SJCRH30 (cell line): Measurements from ENCODE around the gene CUTA. TPM values are rescaled to one million over a fixed set of nuclear protein-coding genes. Genes with fewer than 3 reads are reported as not detected.
A peak's percentile ranks its signal among the peaks of the same experiment; 100 is the strongest.

Source experiments
- DNase-seq, 2 experiments: peaks; one replicate each; pipeline ENCODE4 v3.0.0-alpha.2; 2015 to 2020
- H3K27ac ChIP-seq: fragments of 250-450 bp; sonication (Bioruptor Pico); 2 replicates; pipeline ENCODE4 v1.5.1; 2020; ENCODE audit warnings: mild to moderate bottlenecking, moderate library complexity
- H3K27me3 ChIP-seq: fragments of 250-450 bp; sonication (Bioruptor Pico); 2 replicates; pipeline ENCODE4 v1.5.1; 2020; ENCODE audit warnings: mild to moderate bottlenecking, moderate library complexity
- H3K36me3 ChIP-seq: fragments of 250-450 bp; sonication (Bioruptor Pico); 2 replicates; pipeline ENCODE4 v1.5.1; 2020; ENCODE audit warnings: mild to moderate bottlenecking, moderate library complexity
- H3K4me1 ChIP-seq: fragments of 250-450 bp; sonication (Bioruptor Pico); 2 replicates; pipeline ENCODE4 v1.5.1; 2020; ENCODE audit warnings: mild to moderate bottlenecking, moderate library complexity
- H3K4me3 ChIP-seq: fragments of 250-450 bp; sonication (Bioruptor Pico); 2 replicates; pipeline ENCODE4 v1.5.1; 2020; ENCODE audit warnings: mild to moderate bottlenecking, moderate library complexity
- H3K9me3 ChIP-seq: fragments of 250-450 bp; sonication (Bioruptor Pico); replicated peaks from 2 replicates; pipeline ENCODE4 v1.5.1; 2020; ENCODE audit warnings: mild to moderate bottlenecking, moderate library complexity
- total RNA-seq: library from RNA; depleted of rRNA; stranded (reverse); fragments of >200 nt; shearing (Covaris generic); gene quantifications from 2 replicates; pipeline ENCODE4 v1.2.3, GENCODE V29; 2014

Gene CUTA
- total RNA-seq, 1 experiment from 2014 or later, result 181 TPM

DNA sequence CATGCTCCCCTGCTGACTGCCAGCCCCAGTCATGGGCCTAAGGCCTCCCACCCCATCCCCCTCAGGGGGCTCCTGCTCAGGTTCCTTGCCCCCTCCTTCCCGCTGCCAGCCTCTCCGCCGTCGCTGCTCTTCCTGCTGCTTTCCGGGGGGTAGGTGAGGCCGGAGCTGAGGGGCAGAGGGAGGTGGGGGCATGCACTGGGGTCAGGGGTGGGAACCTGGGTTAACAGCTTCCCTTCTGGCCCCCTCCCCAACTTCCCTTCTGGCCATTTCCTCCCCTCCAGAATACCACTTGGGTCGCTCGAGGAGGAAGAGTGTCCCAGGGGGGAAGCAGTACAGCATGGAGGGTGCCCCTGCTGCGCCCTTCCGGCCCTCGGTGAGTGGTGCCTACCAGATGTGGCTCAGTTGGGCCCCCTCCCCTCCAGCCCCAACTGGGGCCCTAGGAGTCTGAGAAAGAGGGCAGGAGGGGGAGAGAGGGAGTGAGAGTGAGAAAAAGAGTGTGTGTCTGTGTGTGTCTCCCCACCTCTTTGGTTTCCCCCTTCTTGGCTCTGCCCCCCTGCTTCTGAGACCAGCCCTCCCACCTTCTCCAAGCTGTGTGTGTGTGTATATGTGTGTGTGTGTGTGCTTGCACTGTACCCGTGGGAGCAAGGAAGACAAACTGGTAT, 14.1 kb upstream of the CUTA start:
- Histone ChIP-seq H3K27me3 (peaks cover 6% of the 10 kb centered on the region; the same call in 1 of the 2 replicates), H3K9me3 (no peaks in the 10 kb centered on the region), H3K36me3 (no peaks in the 10 kb centered on the region), H3K4me3 (no peak overlapping the region), H3K27ac (no peak overlapping the region), H3K4me1 (peaks cover 15% of the 10 kb centered on the region)
- no peak for DNase-seq

DNA sequence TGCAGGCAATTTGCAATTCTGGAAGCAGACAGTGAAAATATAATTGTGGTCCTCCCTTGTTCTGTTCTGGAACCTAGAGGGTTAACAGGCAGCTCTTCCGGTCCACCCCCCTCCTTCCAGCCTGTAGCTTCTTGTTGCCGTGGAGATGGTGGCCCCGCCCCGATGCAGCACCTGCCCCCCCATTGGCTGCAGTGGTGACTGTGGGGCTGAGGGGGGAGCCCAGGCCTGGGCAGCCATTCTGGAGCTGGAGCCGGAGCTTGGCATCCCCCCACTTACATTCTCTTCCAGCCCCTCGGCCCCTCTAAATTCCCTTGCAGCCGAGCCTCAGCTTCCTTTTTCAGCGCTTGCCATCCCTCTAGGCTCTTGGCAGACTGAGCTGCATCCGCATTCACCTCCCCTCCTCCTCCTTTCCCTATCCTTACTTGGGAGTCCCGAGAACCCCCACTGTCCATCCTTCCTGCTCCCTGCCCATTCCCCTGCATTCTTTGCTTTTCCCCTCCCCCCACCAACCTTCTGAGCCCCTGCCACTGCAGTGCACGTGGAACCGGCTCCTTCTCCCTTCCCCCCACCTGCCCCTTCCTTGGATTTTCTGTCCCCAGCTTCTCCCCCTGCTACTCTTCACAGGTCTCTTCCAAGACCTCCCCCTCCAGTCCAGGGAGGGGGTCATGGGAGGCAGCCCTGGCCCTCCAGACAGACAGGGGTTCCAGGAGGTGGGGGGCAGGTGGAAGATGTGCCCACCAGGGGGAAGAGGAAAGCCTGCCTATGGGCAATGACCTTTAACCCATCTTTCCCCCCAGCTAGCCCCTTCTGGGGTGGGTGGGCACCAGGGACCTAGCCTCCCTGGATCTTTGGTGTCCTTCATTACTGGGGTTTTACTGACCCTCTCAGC, 13.3 kb upstream of the CUTA start:
- Histone ChIP-seq H3K36me3 (no peaks in the 10 kb centered on the region), H3K9me3 (no peaks in the 10 kb centered on the region), H3K27me3 (peaks cover 6% of the 10 kb centered on the region; the same call in 1 of the 2 replicates), H3K4me3 (peak overlapping the region; percentile 37), H3K4me1 (peaks cover 16% of the 10 kb centered on the region), H3K27ac (no peak overlapping the region)
- peak; percentile 81 to 82 for DNase-seq

DNA sequence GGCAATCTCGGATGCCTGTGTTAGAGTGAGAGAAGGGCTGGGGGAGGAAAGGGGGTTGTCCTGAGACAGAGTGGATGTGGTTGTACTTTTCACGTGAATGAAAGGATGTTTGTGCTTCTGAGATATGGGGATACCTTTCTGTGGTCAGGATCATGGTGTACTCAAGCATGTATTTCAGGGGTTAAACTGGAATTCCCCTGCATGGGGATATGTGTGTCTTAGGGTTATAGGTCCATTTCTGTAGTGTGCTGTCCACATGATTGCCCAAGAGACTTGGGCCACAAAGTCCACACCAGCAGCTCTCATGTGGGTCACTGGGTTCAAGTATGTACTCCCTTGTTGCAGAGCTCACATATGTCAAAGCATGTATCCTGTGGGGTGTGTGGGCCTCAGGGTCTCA, 12.4 kb upstream of the CUTA start:
- Histone ChIP-seq H3K4me3 (no peak overlapping the region), H3K9me3 (no peaks in the 10 kb centered on the region), H3K27ac (no peak overlapping the region), H3K4me1 (peaks cover 16% of the 10 kb centered on the region), H3K36me3 (no peaks in the 10 kb centered on the region), H3K27me3 (peaks cover 6% of the 10 kb centered on the region; the same call in 1 of the 2 replicates)
- no peak for DNase-seq

DNA sequence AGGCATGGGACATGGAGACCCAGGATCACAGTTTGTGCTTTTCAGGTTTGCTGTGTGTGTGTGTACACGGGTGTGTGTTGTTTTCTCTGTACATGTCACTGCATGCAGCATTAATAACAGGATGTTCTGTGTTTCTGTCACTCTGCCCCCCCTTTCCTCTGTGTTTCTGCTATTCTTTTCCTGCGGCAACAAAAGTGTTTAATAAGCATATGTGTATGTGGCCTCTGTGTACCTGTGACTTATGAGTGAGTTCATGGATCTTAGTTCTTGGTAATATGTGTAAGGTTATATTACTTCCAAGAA, 11.8 kb upstream of the CUTA start:
- Histone ChIP-seq H3K36me3 (no peaks in the 10 kb centered on the region), H3K27ac (no peak overlapping the region), H3K4me1 (peaks cover 18% of the 10 kb centered on the region), H3K9me3 (no peaks in the 10 kb centered on the region), H3K27me3 (peaks cover 6% of the 10 kb centered on the region; the same call in 1 of the 2 replicates), H3K4me3 (no peak overlapping the region)
- DNase-seq, result no peak

DNA sequence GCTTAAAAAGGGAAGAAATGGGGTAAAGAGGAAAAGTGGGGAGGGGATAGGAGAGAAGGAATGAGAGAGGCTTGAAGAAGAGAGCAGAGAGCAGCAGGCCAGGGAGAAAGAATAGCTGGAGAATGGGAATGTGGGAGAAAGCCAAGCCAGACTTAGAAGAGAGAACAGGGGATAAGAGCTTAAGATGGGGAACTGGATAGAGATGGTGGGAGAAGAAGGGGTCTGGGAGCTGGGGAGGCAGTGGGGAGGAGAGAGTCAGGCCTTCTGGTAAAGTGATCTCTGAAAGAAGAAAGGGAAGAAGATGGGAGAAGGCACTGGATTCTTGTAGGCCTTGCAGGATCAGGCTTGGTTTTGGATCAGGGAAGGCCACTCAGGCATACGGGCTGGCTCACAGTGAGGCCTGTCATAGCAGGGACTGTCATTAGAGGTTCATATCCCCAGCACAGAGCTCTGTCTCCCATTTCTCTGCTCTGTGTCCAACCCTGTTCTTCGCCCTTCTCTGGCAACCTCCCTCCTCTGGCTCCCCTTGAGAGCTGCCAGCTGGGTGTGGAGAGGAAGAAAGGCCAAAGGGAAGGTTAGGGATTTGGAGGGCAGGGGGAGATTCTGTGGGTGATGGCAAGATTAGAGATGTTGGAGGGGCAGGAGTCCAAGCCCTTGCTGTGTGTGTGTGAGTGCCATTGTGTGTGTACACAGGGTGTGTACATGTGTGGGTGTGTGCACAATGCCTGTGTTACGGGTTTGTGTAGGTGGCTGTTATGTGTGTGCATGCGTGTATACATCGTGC, 11.3 kb upstream of the CUTA start:
- no peak overlapping the region for H3K27ac ChIP-seq

DNA sequence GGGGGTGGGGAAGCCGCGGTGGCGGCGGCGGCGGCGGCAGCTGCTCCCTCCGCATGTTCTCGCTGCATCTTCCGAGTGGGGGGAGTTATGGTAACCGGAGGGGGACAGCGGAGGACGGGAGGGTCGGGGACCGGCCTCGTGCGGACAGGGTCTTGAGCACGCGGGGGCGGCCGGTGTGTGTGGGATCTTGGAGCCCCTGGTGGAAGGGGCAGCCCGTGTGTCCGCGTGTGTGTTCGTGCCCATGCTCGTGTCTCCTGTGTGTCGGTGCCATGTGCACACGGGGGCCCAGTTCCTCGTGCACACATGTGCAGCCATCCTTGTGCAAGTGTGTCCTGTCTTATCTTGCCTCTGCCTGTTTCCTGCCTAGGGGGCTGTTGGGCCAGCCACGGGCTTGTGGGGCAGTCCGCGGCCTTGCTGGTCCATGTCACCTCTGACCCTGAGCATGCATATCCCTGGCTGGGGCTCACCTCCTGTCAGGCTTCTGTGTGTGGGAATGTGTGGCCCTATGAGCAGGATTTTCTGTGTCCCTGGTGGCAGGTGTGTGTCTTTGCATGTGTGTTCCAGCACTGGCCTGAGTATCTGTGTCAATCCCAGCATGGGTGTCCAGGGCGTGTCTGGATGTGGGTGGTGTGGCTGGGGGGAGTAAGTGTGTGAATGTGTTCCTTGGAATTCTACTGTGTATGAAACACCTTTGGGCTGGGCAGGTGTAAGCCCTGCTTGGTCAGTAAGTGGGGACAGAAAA, 10.5 kb upstream of the CUTA start:
- no peaks in the 10 kb centered on the region for H3K36me3 ChIP-seq
- peak; percentile 26 to 45 for DNase-seq
- peaks cover 19% of the 10 kb centered on the region for H3K4me1 ChIP-seq
- H3K27me3 ChIP-seq, result peaks cover 6% of the 10 kb centered on the region; the same call in 1 of the 2 replicates
- no peaks in the 10 kb centered on the region for H3K9me3 ChIP-seq
- H3K27ac ChIP-seq, result no peak overlapping the region
- peak overlapping the region; percentile 62 for H3K4me3 ChIP-seq

More for the DNA sequence above, 11.3 kb upstream of the CUTA start:
- Histone ChIP-seq H3K27me3 (peaks cover 6% of the 10 kb centered on the region; the same call in 1 of the 2 replicates), H3K4me3 (no peak overlapping the region), H3K9me3 (no peaks in the 10 kb centered on the region), H3K36me3 (no peaks in the 10 kb centered on the region), H3K4me1 (peaks cover 21% of the 10 kb centered on the region)
- DNase-seq, result no peak

DNA sequence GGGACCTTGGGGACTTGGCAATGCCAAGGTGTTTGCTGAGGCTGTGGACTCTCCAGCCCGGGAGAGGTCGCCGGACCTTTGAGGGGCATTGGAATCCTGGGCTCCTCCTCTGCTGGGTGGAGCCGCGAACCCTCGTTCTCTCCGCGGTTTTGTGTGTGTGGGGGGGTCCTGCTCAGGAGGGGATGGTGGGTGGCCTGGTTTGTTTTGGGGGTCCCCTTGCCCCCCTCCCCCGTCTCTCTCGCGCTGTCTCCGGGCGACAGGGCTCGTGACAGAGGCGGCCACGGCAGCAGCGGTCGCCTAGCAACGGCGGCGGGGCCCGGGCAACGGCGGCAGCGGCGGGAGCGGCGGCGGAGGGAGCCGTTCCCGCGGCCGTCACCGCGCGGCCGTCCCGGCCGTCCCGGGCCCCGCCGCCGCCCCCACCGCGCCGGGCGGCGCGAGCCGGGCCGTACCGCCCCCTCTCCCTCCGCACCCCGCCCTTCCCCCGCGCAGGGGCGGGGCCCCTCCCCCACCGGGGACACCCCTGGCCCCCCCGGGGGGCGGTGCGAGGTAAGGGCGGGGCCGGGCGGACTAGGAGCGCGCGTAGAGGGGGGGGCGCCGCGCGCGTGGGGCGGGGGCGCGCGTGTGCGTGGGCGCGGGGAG, 9.8 kb upstream of the CUTA start:
- peak; percentile 15 to 29 for DNase-seq
- H3K27ac ChIP-seq, result no peak overlapping the region
- peaks cover 11% of the 10 kb centered on the region for H3K27me3 ChIP-seq
- no peaks in the 10 kb centered on the region for H3K36me3 ChIP-seq
- H3K4me1 ChIP-seq, result peaks cover 19% of the 10 kb centered on the region
- no peaks in the 10 kb centered on the region for H3K9me3 ChIP-seq
- H3K4me3 ChIP-seq, result peak overlapping the region; percentile 62

DNA sequence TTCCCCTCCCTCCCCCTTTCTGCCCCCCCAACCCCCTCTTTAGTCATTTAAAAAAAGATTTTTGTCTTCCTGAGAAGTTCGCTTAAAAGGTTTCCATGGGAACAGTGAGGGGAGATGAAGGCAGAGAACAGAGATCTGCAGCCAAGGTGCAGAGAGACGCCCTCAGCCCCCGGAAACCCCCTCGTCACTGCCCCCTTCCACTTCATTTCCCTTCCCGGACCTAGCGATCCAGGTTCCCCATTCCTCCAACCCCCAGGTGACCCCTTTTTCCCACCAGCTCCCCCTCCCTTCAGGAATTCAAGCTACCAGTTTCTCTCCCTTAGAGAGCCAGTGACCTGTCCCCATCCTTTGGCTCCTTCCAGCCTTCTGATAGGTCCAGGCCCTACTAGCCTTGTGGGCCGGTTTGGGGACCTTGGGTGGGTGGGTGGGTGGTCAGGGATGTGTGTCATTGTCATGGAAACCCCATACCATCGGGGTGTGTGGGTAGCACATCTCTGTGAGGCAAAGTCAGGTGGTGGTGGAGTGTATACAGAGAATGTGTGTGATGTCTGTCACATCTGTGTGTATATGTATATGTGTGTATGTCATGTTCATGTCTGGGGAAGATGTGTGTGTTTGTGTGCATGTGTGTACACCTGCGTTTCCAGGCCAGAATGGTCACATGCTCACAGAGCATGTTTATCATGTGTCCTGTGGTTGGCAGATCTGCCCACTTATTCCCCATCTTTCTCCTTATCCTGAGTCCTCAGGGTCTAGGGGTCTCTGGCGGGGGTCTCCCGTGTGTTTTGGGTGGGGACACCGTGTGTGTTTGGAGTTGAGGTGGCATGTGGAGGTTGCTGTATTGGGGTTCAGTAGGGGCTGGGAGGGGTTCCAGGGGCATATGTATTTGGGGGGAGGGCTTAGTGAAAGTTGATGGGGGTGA, 8.9 kb upstream of the CUTA start:
- Histone ChIP-seq H3K36me3 (no peaks in the 10 kb centered on the region), H3K4me3 (peak overlapping the region; percentile 62), H3K27ac (no peak overlapping the region), H3K9me3 (no peaks in the 10 kb centered on the region), H3K27me3 (peaks cover 19% of the 10 kb centered on the region), H3K4me1 (peaks cover 19% of the 10 kb centered on the region)
- no peak for DNase-seq

DNA sequence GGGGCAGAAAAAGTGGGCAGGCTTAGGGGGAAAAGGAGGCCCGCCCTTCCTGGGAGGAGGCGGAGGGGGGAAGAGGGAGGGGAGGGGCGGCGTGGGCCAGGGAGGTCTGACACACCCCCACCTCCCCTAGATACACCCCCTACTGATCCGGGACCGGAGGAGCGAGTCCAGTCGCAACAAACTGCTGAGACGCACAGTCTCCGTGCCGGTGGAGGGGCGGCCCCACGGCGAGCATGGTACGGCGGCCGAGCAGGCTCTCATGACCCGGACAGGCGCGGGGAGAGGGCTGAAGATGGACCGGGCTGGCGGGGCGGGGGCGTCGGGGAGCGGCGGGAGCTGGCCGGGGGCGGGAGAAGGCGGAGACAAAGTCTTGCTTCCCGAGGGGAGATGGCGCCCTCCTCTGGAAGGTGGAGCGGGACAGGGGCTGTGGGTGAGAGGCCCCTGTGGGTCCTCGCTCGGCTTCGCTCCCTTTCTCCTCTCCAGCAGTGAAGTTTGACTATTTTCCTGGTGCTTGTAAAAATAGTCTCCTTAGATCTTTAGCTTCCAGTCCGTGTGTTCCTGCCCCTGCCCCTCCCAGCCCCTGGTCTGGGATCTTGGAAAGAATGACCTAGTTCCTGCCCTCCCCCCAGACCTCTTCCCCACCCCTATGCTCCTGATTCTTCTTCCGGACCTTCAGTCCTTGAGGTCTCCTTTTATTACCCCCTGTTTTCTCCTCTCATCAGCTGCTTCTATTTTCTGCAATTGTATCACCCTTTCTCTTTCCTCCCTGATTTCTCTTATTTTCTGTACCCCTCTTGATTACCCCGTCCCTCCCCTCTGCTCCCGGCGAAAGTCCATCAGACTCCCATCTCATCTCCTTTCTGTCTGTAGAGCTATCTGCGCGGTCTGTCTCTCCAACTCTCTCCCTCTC, 8.0 kb upstream of the CUTA start:
- Histone ChIP-seq H3K36me3 (no peaks in the 10 kb centered on the region), H3K4me3 (peak overlapping the region; percentile 59), H3K27me3 (peaks cover 19% of the 10 kb centered on the region), H3K27ac (peak overlapping the region; percentile 39; the same call in 1 of the 2 replicates), H3K9me3 (no peaks in the 10 kb centered on the region), H3K4me1 (peaks cover 17% of the 10 kb centered on the region)
- peak; percentile 89 to 92 for DNase-seq

DNA sequence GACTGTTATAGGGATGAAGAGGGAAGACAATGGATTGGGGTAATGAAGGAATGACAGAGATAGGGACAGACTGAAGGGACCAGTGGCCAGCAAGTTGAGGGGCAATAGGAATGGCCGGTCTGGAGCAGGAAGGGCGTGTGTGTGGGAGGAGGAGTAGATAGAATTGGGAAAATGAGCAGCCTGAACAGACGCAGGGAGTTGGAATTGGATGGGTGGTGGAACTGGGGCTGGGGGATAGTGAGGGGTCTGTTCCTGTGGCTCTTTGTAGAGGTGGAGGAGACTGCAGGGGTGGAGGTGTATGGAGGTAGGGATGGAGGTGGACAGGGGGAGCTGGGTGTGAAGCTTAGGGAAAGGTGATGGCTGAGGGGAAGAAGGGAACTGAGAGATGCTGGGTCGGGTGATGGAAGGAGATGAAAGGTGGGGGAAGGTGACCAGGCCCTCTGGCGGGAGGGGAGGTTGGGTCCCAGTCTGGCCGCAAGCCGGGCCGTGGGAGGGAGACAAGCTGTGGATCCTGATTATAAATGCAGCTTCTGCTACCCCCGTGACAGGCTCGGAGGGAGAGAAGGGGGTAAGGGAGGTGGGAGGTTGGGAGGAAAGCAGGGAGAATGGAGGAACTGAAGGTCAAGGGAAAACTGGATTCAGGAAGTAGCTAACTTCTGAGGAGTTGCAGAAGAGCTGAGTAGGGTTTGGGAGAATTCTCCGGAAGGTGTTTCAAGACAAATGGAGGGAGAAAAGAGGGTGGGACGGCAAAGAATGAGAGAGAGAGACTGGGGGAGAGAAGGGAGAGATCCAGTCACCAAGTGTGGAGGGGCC, 7.2 kb upstream of the CUTA start:
- Histone ChIP-seq H3K4me3 (peak overlapping the region; percentile 59), H3K27ac (peak overlapping the region; percentile 39; the same call in 1 of the 2 replicates), H3K9me3 (no peaks in the 10 kb centered on the region), H3K36me3 (no peaks in the 10 kb centered on the region), H3K27me3 (peaks cover 19% of the 10 kb centered on the region), H3K4me1 (peaks cover 13% of the 10 kb centered on the region)
- DNase-seq, result no peak

DNA sequence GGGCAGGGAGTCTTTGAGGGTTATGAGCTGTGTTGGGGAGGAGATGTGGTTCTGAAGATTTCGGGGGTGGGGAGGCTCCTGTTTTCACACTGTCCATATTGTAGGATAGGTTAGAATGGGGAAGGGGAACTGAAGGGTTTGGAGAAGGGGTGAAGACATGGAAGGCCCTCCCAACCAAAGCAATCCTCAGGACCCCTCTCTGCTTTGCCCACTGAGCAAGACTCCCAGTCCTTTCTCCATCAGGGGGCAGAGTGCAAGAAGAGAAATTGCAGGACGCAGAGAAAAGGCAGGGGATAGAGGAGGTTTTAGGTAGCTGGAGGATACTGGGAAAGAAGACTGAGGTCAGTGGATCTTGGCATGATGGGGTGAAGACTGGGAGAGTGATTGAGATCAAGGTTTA, 5.9 kb upstream of the CUTA start:
- DNase-seq, result no peak
- Histone ChIP-seq H3K4me3 (no peak overlapping the region), H3K9me3 (no peaks in the 10 kb centered on the region), H3K27me3 (peaks cover 18% of the 10 kb centered on the region), H3K27ac (no peak overlapping the region), H3K4me1 (peaks cover 19% of the 10 kb centered on the region), H3K36me3 (no peaks in the 10 kb centered on the region)

DNA sequence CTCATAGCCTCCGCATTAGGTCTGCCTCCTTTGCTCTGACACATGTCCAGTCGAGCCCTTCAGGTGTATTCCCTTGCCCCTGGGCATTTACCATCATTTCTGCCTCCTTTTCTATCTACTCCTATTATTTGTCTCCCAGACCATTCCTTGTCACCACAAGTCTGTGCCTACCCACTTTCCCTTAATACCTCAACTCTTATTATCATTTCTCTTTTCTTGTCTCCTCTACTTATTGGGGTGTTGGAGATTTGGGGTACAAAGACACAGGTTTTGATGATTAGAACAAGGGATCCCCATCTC, 3.4 kb upstream of the CUTA start:
- Histone ChIP-seq H3K36me3 (no peaks in the 10 kb centered on the region), H3K4me3 (no peak overlapping the region), H3K9me3 (no peaks in the 10 kb centered on the region), H3K27me3 (peaks cover 13% of the 10 kb centered on the region), H3K4me1 (peaks cover 15% of the 10 kb centered on the region; the same call in 1 of the 2 replicates), H3K27ac (no peak overlapping the region)
- no peak for DNase-seq
